HepG2 (cell line): Measurements from ENCODE around the gene SERPINI1. TPM values are rescaled to one million over a fixed set of nuclear protein-coding genes. Genes with fewer than 3 reads are reported as not detected.
A peak's percentile ranks its signal among the peaks of the same experiment; 100 is the strongest.

Source experiments
- ELF1 ChIP-seq: sonication (generic); formaldehyde crosslinking; IDR thresholded peaks from 2 replicates; pipeline ENCODE4 v1.4.0; 2020; ENCODE audit warnings: missing genetic modification reagents
- ELF4 ChIP-seq: sonication (generic); formaldehyde crosslinking; IDR thresholded peaks from 2 replicates; pipeline ENCODE4 v1.5.0; 2020; ENCODE audit warnings: missing genetic modification reagents, mild to moderate bottlenecking, moderate library complexity, borderline replicate concordance
- JDP2 ChIP-seq: sonication (generic); formaldehyde crosslinking; IDR thresholded peaks from 2 replicates; pipeline ENCODE4 v1.8.1; 2022; ENCODE audit warnings: missing genetic modification reagents, borderline replicate concordance
- KDM2A ChIP-seq: sonication (generic); formaldehyde crosslinking; IDR thresholded peaks from 2 replicates; pipeline ENCODE4 v1.4.0; 2020; ENCODE audit warnings: low read depth, missing genetic modification reagents, borderline replicate concordance
- MZF1 ChIP-seq: sonication (generic); formaldehyde crosslinking; IDR thresholded peaks from 2 replicates; pipeline ENCODE4 v1.8.1; 2023; ENCODE audit warnings: mild to moderate bottlenecking, missing genetic modification reagents, borderline replicate concordance
- NCOA1 ChIP-seq: sonication (generic); formaldehyde crosslinking; IDR thresholded peaks from 2 replicates; pipeline ENCODE4 v1.9.0; 2021; ENCODE audit warnings: missing genetic modification reagents
- NPAS2 ChIP-seq: sonication (generic); formaldehyde crosslinking; IDR thresholded peaks from 2 replicates; pipeline ENCODE4 v1.8.0; 2022; ENCODE audit warnings: mild to moderate bottlenecking, missing genetic modification reagents, borderline replicate concordance
- NR2F6 ChIP-seq, 2 experiments: IDR thresholded peaks; 2 replicates each; pipeline ENCODE4 v1.6.1; 2016; ENCODE audit warnings: antibody characterized with exemption in 1 of 2, mild to moderate bottlenecking in 1 of 2
- PHF21A ChIP-seq: sonication (generic); formaldehyde crosslinking; IDR thresholded peaks from 2 replicates; pipeline ENCODE4 v1.5.0; 2020; ENCODE audit warnings: mild to moderate bottlenecking, missing genetic modification reagents
- RXRA ChIP-seq: sonication (generic); formaldehyde crosslinking; IDR thresholded peaks from 2 replicates; pipeline ENCODE4 v1.5.1; 2020; ENCODE audit warnings: missing genetic modification reagents
- SALL2 ChIP-seq: sonication (generic); formaldehyde crosslinking; IDR thresholded peaks from 2 replicates; pipeline ENCODE4 v1.8.1; 2023; ENCODE audit warnings: mild to moderate bottlenecking, missing genetic modification reagents, inconsistent platforms
- SRSF1 ChIP-seq: fragments of 200-400 bp; formaldehyde crosslinking; optimal IDR thresholded peaks from 2 replicates; pipeline ENCODE3; 2017; ENCODE audit warnings: mild to moderate bottlenecking, low read depth, low read length, moderate library complexity
- TCF7 ChIP-seq: sonication (generic); IDR thresholded peaks from 2 replicates; pipeline ENCODE4 v1.6.1; 2016; ENCODE audit warnings: antibody characterized with exemption, low read depth
- THAP11 ChIP-seq: IDR thresholded peaks from 2 replicates; pipeline ENCODE4 v1.6.1; 2016; ENCODE audit warnings: missing biosample characterization, missing genetic modification reagents
- TOE1 ChIP-seq: sonication (generic); formaldehyde crosslinking; IDR thresholded peaks from 2 replicates; pipeline ENCODE4 v1.4.0; 2020; ENCODE audit warnings: mild to moderate bottlenecking, missing genetic modification reagents
- TP53 ChIP-seq: sonication (generic); formaldehyde crosslinking; conservative IDR thresholded peaks from 2 replicates; pipeline ENCODE4 v1.4.0; 2020; ENCODE audit warnings: missing genetic modification reagents
- TSC22D2 ChIP-seq: sonication (generic); formaldehyde crosslinking; IDR thresholded peaks from 2 replicates; pipeline ENCODE4 v1.5.1; 2020; ENCODE audit warnings: missing genetic modification reagents, mild to moderate bottlenecking, borderline replicate concordance
- YEATS2 ChIP-seq: sonication (generic); formaldehyde crosslinking; IDR thresholded peaks from 2 replicates; pipeline ENCODE4 v1.4.0; 2020; ENCODE audit warnings: missing genetic modification reagents, borderline replicate concordance
- ZBTB7B ChIP-seq: sonication (generic); formaldehyde crosslinking; IDR thresholded peaks from 2 replicates; pipeline ENCODE4 v1.4.0; 2020; ENCODE audit warnings: missing genetic modification reagents
- ZEB1 ChIP-seq: IDR thresholded peaks from 2 replicates; pipeline ENCODE4 v1.6.1; 2012; ENCODE audit warnings: mild to moderate bottlenecking, low read depth, inconsistent platforms; ENCODE audit not compliant: insufficient replicate concordance
- ZNF510 ChIP-seq: sonication (generic); formaldehyde crosslinking; IDR thresholded peaks from 2 replicates; pipeline ENCODE4 v1.4.0; 2020; ENCODE audit warnings: low read depth, mild to moderate bottlenecking, missing genetic modification reagents
- ZNF556 ChIP-seq: sonication (generic); formaldehyde crosslinking; IDR thresholded peaks from 2 replicates; pipeline ENCODE4 v1.4.0; 2020; ENCODE audit warnings: mild to moderate bottlenecking, missing genetic modification reagents, borderline replicate concordance
- ZNF572 ChIP-seq: sonication (generic); formaldehyde crosslinking; IDR thresholded peaks from 2 replicates; pipeline ENCODE4 v1.5.1; 2020; ENCODE audit warnings: mild to moderate bottlenecking, missing genetic modification reagents
- ZNF660 ChIP-seq: sonication (generic); formaldehyde crosslinking; IDR thresholded peaks from 2 replicates; pipeline ENCODE4 v1.5.1; 2020; ENCODE audit warnings: mild to moderate bottlenecking, low read depth, missing genetic modification reagents, borderline replicate concordance
- ZNF777 ChIP-seq: sonication (generic); formaldehyde crosslinking; IDR thresholded peaks from 2 replicates; pipeline ENCODE4 v1.4.0; 2020; ENCODE audit warnings: missing genetic modification reagents
- ZNF841 ChIP-seq: sonication (generic); formaldehyde crosslinking; IDR thresholded peaks from 2 replicates; pipeline ENCODE4 v1.8.1; 2023; ENCODE audit warnings: missing genetic modification reagents, borderline replicate concordance
- polyA plus RNA-seq, 8 experiments: library from polyadenylated mRNA; depleted of rRNA in 3 of 8; stranded (reverse) in 7 of 8; unstranded in 1 of 8; fragments of >200 nt; fragmentation: Illumina TruSeq in 4 of 8; extraction: Trizol in 4 of 8; gene quantifications; 2 replicates each; pipeline versions ENCODE4 v1.2.1 to v1.2.3, GENCODE V29; 2011 to 2016; ENCODE audit warnings: low read depth in 4 of 8, missing spikeins in 1 of 8, mixed read lengths in 1 of 8; ENCODE audit not compliant: insufficient read depth in 1 of 8
- total RNA-seq, 5 experiments: library from RNA; depleted of rRNA; stranded (reverse); fragments of >200 nt; fragmentation: Illumina TruSeq; extraction: Trizol; gene quantifications; 2 replicates each; pipeline ENCODE4 v1.2.3, GENCODE V29; 2016; ENCODE audit warnings: low read depth in 1 of 5
- TF ChIP-seq, protein P1 (sequence below), 2 experiments: sonication (generic) in 1 of 2; formaldehyde crosslinking in 1 of 2; IDR thresholded peaks; 2 replicates each; pipeline versions ENCODE4 v1.4.0 to v1.6.1; 2016 to 2020; ENCODE audit warnings: borderline replicate concordance in 1 of 2, low read depth in 1 of 2, mild to moderate bottlenecking in 1 of 2, missing genetic modification reagents in 1 of 2

Gene SERPINI1
- total and polyA plus RNA-seq, 2 of the 13 experiments (the other 11 are each of a cell fraction or from before 2014, with no cell fraction given) = 14.7 to 58.0 TPM

DNA sequence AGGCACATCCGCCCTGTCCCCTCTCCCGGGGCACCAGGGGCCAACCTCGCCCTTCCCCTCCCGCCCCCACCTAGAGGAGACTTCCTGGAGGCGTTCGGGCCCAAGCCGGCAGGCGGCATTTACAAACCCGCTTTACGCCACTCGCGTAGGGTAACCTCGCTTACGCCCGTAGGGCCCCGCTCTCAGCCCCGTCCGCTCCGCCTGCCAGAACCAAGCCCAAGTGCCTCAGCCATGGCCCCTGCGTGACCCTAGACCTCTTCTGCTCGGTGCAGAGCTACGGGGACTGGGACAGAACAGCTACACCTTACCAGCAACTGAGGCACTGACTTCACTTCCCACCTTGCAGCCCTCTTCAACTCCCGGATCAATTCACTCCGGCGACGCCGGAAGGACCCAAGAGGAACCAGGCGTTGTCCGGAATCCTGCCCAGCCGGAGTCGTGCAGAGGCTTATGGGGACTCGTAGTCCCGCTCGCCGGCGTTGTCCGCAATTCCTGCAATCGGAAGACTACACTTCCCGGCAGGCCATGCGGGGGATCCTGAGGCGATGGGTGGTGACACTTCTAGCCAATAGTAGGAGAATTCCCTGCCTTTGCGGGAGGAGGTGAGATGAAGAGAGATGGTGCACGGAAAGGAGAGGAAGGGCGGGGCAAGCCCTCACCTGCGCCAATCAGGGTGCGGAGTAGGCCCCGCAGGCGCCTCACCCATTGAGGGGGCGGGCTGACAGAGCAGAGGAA is 856 bp upstream of the SERPINI1 start, which contains the start of gene PDCD10 (continued):
- TF ChIP-seq TCF7 (no peak; the same call in 1 of the 2 replicates), RXRA (CRISPR knock-in tag) (0 out of 2 replicates have a peak, but pooled peaks have one; percentile 21), ZNF660 (no peak), NPAS2 (CRISPR knock-in tag) (no peak), ZNF556 (CRISPR knock-in tag) (no peak), ELF1 (peak; percentile 87), NCOA1 (CRISPR knock-in tag) (peak; percentile 6; the same call in 1 of the 2 replicates), SRSF1 (peak; percentile 69), ZNF510 (CRISPR knock-in tag) (no peak), ZNF841 (CRISPR knock-in tag) (no peak; the same call in 1 of the 2 replicates), ELF4 (CRISPR knock-in tag) (peak; percentile 77; the same call in 1 of the 2 replicates), TSC22D2 (CRISPR knock-in tag) (no peak), ZEB1 (peak; percentile 59), SALL2 (CRISPR knock-in tag) (peak; percentile 59), JDP2 (CRISPR knock-in tag) (no peak), ZNF572 (CRISPR knock-in tag) (peak; percentile 89; the same call in 1 of the 2 replicates), PHF21A (CRISPR knock-in tag) (peak; percentile 90), MZF1 (peak; percentile 87; the same call in 1 of the 2 replicates), YEATS2 (peak; percentile 72; the same call in 1 of the 2 replicates), TOE1 (CRISPR knock-in tag) (no peak), NR2F6 (IDR thresholded peaks at IDR 0.05) (no peak; the same call in 1 of the 2 replicates), NR2F6 (CRISPR knock-in tag; IDR thresholded peaks at IDR 0.05) (no peak), THAP11 (CRISPR knock-in tag) (peak; percentile 98), TP53 (CRISPR knock-in tag) (no peak), ZBTB7B (CRISPR knock-in tag) (0 out of 2 replicates have a peak, but pooled peaks have one; percentile 28), ZNF777 (no peak), KDM2A (CRISPR knock-in tag) (peak; percentile 76)
- TF ChIP-seq, protein P1, sequence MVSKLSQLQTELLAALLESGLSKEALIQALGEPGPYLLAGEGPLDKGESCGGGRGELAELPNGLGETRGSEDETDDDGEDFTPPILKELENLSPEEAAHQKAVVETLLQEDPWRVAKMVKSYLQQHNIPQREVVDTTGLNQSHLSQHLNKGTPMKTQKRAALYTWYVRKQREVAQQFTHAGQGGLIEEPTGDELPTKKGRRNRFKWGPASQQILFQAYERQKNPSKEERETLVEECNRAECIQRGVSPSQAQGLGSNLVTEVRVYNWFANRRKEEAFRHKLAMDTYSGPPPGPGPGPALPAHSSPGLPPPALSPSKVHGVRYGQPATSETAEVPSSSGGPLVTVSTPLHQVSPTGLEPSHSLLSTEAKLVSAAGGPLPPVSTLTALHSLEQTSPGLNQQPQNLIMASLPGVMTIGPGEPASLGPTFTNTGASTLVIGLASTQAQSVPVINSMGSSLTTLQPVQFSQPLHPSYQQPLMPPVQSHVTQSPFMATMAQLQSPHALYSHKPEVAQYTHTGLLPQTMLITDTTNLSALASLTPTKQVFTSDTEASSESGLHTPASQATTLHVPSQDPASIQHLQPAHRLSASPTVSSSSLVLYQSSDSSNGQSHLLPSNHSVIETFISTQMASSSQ (IDR thresholded peaks at IDR 0.05; ENCODE audit: low read depth) = peak; percentile 9; the same call in 1 of the 2 replicates
- TF ChIP-seq, protein P1 (CRISPR knock-in tag; IDR thresholded peaks at IDR 0.05; ENCODE audit: borderline replicate concordance) = no peak
